Adrenal gland (tissue), 5 donors: ENCODE data around the gene RAD51B.

ENCODE experiments used
- POLR2A ChIP-seq, 2 donors: fragments of 450-650 bp; IDR thresholded peaks; one replicate each; pipeline ENCODE4 v1.6.1; 2017; ENCODE audit warnings: antibody characterized with exemption in 2 of 2, mild to moderate bottlenecking in 2 of 2, moderate library complexity in 1 of 2
- TF ChIP-seq, protein P1 (sequence below), 6 experiments: fragments of 450-650 bp in 4 of 6; fragments of 200-600 bp in 2 of 6; sonication (generic) in 1 of 6; IDR thresholded peaks; 1 replicate in 5 of 6; 2 replicates in 1 of 6; pipeline versions ENCODE4 v1.5.1 to v1.8.0; 2016 to 2021; ENCODE audit warnings: antibody characterized with exemption in 6 of 6, mild to moderate bottlenecking in 2 of 6, moderate library complexity in 1 of 6
- donor health status: DM: no; HTN: no; CAD: no.

DNA sequence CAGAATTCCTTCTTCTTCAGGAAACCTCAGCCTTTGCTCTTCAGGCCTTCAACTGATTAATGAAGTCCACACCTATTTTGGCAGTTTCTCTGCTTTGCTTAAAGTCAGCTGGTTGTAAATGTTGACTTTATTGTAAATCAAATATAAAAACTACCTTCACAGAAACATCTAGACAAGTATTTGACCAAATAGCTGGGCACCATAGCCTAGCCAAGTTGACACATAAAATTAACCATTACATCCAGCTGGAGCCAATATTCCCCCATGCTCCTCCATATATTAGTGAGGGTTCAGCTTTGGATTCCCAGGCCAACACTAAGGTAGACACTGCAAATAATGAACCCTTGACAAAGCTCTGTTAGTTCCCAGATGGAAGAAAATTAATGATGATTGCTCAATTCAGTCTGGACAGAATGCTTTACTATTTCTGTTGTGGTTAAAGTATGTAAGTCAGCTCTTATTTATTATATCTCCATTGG lies 847.8 kb downstream of the RAD51B start:
- TF ChIP-seq, protein P1, sequence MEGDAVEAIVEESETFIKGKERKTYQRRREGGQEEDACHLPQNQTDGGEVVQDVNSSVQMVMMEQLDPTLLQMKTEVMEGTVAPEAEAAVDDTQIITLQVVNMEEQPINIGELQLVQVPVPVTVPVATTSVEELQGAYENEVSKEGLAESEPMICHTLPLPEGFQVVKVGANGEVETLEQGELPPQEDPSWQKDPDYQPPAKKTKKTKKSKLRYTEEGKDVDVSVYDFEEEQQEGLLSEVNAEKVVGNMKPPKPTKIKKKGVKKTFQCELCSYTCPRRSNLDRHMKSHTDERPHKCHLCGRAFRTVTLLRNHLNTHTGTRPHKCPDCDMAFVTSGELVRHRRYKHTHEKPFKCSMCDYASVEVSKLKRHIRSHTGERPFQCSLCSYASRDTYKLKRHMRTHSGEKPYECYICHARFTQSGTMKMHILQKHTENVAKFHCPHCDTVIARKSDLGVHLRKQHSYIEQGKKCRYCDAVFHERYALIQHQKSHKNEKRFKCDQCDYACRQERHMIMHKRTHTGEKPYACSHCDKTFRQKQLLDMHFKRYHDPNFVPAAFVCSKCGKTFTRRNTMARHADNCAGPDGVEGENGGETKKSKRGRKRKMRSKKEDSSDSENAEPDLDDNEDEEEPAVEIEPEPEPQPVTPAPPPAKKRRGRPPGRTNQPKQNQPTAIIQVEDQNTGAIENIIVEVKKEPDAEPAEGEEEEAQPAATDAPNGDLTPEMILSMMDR (IDR thresholded peaks at IDR 0.05) = no peak
- no peak for TF ChIP-seq POLR2A (IDR thresholded peaks at IDR 0.05)
